Small intestine (tissue), 7 donors: ENCODE data around the gene CAPN7. TPM values are rescaled to one million over a fixed set of nuclear protein-coding genes. Genes with fewer than 3 reads are reported as not detected.

Experiments
- DNase-seq, 2 donors: peaks; one replicate each; pipeline versions ENCODE4 v3.0.0 to v3.0.0-alpha.2; 2013
- FAIRE-seq: peaks from 2 replicates; lab custom pipeline; 2012; peaks lifted over from hg19 to GRCh38; lab: Jason Lieb, UNC
- H3K27ac ChIP-seq, 3 donors: one replicate each; pipeline ENCODE4 v1.5.1; 2013; ENCODE audit warnings: low read length in 2 of 3, mild to moderate bottlenecking in 2 of 3, control low read depth in 1 of 3, inconsistent platforms in 1 of 3, low read depth in 1 of 3, moderate library complexity in 1 of 3
- H3K27me3 ChIP-seq, 3 donors: one replicate each; pipeline ENCODE4 v1.6.1; 2013; ENCODE audit warnings: low read length in 3 of 3, inconsistent platforms in 1 of 3; ENCODE audit not compliant: control insufficient read depth in 3 of 3, insufficient read depth in 3 of 3
- H3K36me3 ChIP-seq, 3 donors: one replicate each; pipeline ENCODE4 v1.6.1; 2013; ENCODE audit warnings: low read length in 3 of 3, inconsistent platforms in 1 of 3, low read depth in 1 of 3, mild to moderate bottlenecking in 1 of 3, moderate library complexity in 1 of 3; ENCODE audit not compliant: control insufficient read depth in 3 of 3, insufficient read depth in 2 of 3
- H3K4me1 ChIP-seq, 3 donors: one replicate each; pipeline ENCODE4 v1.6.1; 2013; ENCODE audit warnings: low read length in 2 of 3, inconsistent platforms in 1 of 3, low read depth in 1 of 3, mild to moderate bottlenecking in 1 of 3, moderate library complexity in 1 of 3; ENCODE audit not compliant: control insufficient read depth in 3 of 3, insufficient read depth in 2 of 3
- H3K4me3 ChIP-seq, 3 donors: one replicate each; pipeline ENCODE4 v1.5.1; 2013; ENCODE audit warnings: low read length in 3 of 3, control low read depth in 1 of 3, inconsistent platforms in 1 of 3, low read depth in 1 of 3, mild to moderate bottlenecking in 1 of 3, moderate library complexity in 1 of 3
- H3K9me3 ChIP-seq, 2 donors: one replicate each; pipeline ENCODE4 v1.6.1; 2013; ENCODE audit warnings: low read depth in 1 of 2, low read length in 1 of 2; ENCODE audit not compliant: control insufficient read depth in 2 of 2, insufficient read depth in 1 of 2
- WGBS, 3 donors: extraction: QIAGEN DNeasy Blood & Tissue Kit; methylation state at CpG; one replicate each; pipeline ENCODE4 v1.1.7; 2013; 5-methylcytosine and 5-hydroxymethylcytosine counted together
- polyA plus RNA-seq, 4 donors: library from polyadenylated mRNA; stranded (reverse) in 3 of 4; unstranded in 1 of 4; fragments of 200-250 nt in 3 of 4; fragments of 120-200 nt in 1 of 4; gene quantifications; one replicate each; pipeline versions ENCODE4 v1.2.1 to v1.2.3, GENCODE V29; 2013
- donor health status: healthy with polysubstance abuse.
- donor health status: control.
- donor health status: control.
- donor health status: Bipolar disorder and iron deficiency.
- donor health status: healthy.

Gene CAPN7
- polyA plus RNA-seq, 4 donors, result 12.3 to 49.3 (median 13.4) TPM

DNA sequence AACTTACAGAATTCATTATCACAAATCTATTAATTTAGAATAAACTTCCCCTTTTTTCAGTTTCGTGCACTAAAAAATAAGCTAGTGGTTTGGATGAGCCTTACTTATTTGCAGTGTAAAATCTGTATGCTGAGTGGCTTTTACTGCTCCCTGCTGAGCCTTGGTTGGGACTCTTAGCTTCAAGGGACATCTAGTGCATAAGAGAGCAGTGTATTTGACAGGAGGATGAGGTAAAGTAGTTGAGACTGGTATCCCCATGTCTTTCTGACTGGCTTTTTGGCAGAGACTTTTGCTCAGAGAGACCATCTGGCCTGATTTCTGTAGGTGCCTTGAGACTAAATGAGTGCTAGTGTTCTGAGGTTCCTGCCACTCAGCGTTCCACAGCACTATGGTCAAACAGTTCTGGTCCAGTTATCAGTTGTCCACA is 11.8 kb downstream of the CAPN7 start:
- H3K27ac ChIP-seq, result no peak overlapping the region
- no peak overlapping the region for H3K4me3 ChIP-seq
- WGBS, 3 donors, result 80 to 86% (median 85%) methylated on average over 2 of the region's 2 CpGs
- no peaks in the 10 kb centered on the region for H3K4me1 ChIP-seq
- DNase-seq, result no peak
- H3K36me3 ChIP-seq, result peaks cover 8 to 36% (median 23%) of the 10 kb centered on the region in 3 donors
- FAIRE-seq, result no peak
- H3K27me3 ChIP-seq, result no peaks in the 10 kb centered on the region
- no peaks in the 10 kb centered on the region for H3K9me3 ChIP-seq

DNA sequence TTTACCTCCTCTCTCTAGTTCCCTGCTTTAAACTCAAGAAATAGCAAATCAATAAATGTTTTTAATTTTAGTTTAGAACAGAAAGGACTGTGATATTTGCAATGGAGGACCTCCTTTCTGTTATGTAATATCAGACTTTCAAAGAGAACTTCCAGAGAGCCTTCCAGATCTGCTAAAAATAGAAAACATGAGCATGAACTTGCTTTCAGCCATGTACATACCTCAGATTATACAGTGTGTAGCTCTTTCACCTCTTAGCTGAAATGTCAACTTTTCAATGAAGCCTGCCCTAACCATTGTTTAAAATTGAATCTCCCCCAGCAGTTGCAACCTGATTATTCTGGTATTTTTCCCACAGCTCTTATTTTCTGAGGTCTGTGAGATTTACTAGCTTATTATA is 12.6 kb downstream of the CAPN7 start:
- FAIRE-seq, result no peak
- DNase-seq, result no peak
- peaks cover 8 to 36% (median 23%) of the 10 kb centered on the region in 3 donors for H3K36me3 ChIP-seq

DNA sequence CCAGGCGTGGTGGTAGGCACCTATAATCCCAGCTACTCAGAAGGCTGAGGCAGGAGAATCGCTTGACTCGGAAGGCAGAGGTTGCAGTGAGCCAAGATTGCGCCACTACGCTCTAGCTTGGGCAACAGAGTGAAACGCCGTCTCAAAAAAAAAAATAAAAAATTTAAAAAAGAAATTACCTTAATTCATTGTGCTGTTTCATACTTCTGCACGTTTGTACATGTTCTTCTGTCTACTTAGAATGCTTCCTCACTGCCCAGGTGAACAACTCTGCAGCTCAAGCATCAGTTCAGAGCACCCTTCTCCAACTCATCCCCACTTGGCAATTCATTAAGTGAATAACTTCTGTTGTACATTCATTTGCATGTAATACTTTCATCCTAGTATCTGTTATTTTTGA is 14.0 kb downstream of the CAPN7 start:
- Histone ChIP-seq H3K4me3 (no peak overlapping the region), H3K27me3 (no peaks in the 10 kb centered on the region), H3K9me3 (no peaks in the 10 kb centered on the region), H3K36me3 (peaks cover 7 to 28% (median 23%) of the 10 kb centered on the region in 3 donors), H3K4me1 (no peaks in the 10 kb centered on the region), H3K27ac (no peak overlapping the region)
- FAIRE-seq (no peak), DNase-seq (no peak)
- WGBS, 3 donors, result 92 to 95% (median 92%) methylated on average over 8 of the region's 8 CpGs

More for the DNA sequence above, 12.6 kb downstream of the CAPN7 start:
- Histone ChIP-seq H3K27ac (no peak overlapping the region), H3K4me1 (no peaks in the 10 kb centered on the region), H3K9me3 (no peaks in the 10 kb centered on the region), H3K4me3 (no peak overlapping the region), H3K27me3 (no peaks in the 10 kb centered on the region)

DNA sequence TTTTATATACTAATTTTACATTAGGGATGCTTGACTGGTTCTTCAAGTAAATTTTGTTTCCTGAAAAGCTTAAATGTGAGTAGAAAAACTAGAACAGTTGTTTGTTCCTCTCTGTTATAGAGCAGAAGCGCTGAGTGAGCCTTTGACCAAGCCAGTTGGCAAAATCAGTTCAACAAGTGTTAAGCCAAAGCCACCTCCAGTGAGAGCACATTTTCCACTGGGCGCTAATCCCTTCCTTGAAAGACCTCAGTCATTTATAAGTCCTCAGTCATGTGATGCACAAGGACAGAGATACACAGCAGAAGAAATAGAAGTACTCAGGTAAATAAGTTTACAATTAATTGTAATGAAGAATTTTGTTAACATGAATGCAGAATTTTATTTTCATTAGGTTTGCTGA is 14.6 kb downstream of the CAPN7 start:
- Histone ChIP-seq H3K4me1 (no peaks in the 10 kb centered on the region), H3K27ac (no peak overlapping the region), H3K36me3 (peaks cover 7 to 27% (median 20%) of the 10 kb centered on the region in 3 donors), H3K4me3 (no peak overlapping the region), H3K27me3 (no peaks in the 10 kb centered on the region), H3K9me3 (no peaks in the 10 kb centered on the region)
- FAIRE-seq, result no peak
- no peak for DNase-seq
- 96 to 98% (median 98%) methylated on average over 2 of the region's 2 CpGs for WGBS, 3 donors

DNA sequence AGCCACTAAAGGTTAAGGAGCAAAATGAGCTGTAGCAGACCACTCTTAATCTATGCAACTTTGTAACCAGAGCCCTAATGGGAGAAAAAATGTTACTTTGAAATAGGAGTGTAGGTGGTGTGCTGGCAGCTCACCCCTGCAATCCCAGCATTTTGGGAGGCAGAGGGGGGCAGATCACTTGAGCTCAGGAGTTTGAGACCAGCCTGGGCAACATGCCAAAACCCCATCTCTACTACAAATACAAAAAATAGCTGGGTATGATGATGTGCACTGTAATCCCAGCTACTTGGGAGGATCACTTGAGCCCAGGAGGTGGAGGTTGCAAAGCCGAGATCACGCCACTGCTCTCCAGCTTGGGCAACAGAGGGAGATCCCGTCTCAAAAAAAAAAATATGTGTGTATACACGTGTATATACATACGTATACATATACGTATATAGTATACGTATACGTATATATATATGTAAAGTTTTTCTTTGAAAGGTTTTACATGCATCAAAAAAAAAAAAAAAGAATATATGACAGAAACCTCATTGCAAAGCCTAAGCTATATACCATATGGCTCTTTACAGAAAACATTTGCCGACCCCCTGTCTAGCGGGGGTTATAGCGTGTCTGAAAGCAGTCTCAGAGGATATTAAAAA is 15.7 kb downstream of the CAPN7 start:
- no peaks in the 10 kb centered on the region for H3K27me3 ChIP-seq
- FAIRE-seq (no peak), DNase-seq (no peak)
- H3K4me1 ChIP-seq, result no peaks in the 10 kb centered on the region
- no peak overlapping the region for H3K27ac ChIP-seq
- H3K36me3 ChIP-seq, result peaks cover 7 to 27% (median 20%) of the 10 kb centered on the region in 3 donors
- no peaks in the 10 kb centered on the region for H3K9me3 ChIP-seq
- H3K4me3 ChIP-seq, result no peak overlapping the region
- WGBS, 3 donors, result 90 to 94% (median 93%) methylated on average over 11 of the region's 11 CpGs

DNA sequence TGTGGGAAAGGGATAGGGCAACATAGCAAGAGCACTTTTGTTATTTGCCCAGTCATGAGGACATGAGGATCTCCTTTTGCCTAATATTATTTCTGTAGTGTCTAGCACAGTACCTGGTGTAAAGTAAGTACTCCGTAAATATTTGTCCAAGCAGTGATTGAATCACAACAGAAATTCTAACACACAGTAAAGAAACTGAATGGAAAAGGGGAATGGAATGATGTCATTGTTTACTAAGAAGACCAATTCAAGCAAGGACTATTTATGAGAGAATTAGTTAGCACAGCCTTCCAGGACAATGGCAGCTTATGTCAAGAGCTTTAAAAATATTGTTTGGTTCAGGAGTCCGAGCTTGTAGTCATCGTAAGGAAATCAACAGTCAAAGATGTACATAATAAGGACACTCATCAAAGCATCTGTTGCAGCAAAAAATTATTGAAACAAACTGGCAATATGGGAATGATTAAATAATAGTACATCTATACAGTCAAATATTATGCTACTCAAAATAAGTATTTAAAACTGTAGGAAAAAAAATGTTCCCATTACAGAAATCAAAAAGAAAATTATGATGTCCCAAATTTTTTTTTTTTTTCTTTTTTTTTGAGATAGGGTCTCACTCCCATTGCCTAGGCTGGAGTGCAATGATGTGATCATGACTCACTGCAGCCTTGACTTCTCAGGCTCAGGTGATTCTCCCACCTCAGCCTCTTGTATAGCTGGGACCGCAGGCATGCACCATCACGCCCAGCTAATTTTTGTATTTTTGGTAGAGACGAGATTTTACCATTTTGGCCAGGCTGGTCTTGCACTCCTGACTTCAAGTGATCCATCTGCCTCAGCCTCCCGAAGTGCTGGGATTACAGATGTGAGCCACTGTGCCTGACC is 17.9 kb downstream of the CAPN7 start:
- H3K27me3 ChIP-seq, result no peaks in the 10 kb centered on the region
- H3K9me3 ChIP-seq, result no peaks in the 10 kb centered on the region
- FAIRE-seq (no peak), DNase-seq (no peak)
- H3K36me3 ChIP-seq, result peaks cover 7 to 23% (median 19%) of the 10 kb centered on the region in 3 donors
- 86 to 96% (median 95%) methylated on average over 7 of the region's 7 CpGs for WGBS, 3 donors
- no peak overlapping the region for H3K4me3 ChIP-seq
- H3K27ac ChIP-seq, result no peak overlapping the region
- no peaks in the 10 kb centered on the region for H3K4me1 ChIP-seq

DNA sequence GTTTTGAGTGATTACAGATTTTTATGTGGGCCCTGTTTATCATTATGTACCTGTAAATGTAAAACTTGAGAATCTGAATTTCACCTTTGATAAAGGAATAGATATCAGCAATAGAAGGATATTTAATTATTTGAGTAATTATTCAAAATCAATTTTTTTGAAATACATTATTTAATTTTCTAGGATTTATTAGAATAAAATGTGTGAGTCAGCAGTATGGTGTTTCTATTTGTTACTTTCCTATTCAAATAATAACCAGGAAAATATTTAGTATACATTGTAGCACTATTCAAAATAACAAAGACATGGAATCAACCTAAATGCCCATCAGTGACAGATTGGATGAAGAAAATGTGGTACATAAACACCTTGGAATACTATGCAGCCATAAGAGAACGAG is 22.1 kb downstream of the CAPN7 start:
- no peak overlapping the region for H3K4me3 ChIP-seq
- H3K9me3 ChIP-seq, result no peaks in the 10 kb centered on the region
- peaks cover 3 to 13% (median 9%) of the 10 kb centered on the region in 3 donors for H3K36me3 ChIP-seq
- FAIRE-seq, result no peak
- no peak for DNase-seq
- WGBS, 3 donors, result 91 to 97% (median 95%) methylated on average over 1 of the region's 1 CpG
- H3K4me1 ChIP-seq, result no peaks in the 10 kb centered on the region
- no peak overlapping the region for H3K27ac ChIP-seq
- no peaks in the 10 kb centered on the region for H3K27me3 ChIP-seq

DNA sequence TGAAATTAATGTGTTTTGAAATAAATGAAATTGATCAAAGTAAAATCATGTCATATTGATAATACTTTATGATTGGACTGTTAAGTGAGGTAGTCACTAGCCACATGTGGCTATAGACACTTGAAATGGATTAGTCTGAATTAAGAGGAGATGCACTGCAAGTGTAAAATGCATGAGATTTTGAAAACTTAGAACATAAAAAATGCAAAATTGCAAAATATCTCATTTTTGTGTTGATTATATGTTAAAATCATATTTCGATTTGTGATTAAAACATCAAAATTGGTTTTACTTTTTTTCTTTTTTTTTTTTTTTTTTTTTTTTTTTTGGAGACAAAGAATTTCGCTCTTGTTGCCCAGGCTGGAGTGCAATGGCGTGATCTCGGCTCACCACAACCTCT is 23.2 kb downstream of the CAPN7 start:
- Histone ChIP-seq H3K27me3 (no peaks in the 10 kb centered on the region), H3K36me3 (peaks cover 2 to 13% (median 12%) of the 10 kb centered on the region in 3 donors)
- WGBS, 3 donors, result 97 to 100% (median 97%) methylated on average over 4 of the region's 4 CpGs

More for the DNA sequence above, 23.2 kb downstream of the CAPN7 start:
- DNase-seq (no peak), FAIRE-seq (no peak)
- no peaks in the 10 kb centered on the region for H3K4me1 ChIP-seq
- H3K27ac ChIP-seq, result no peak overlapping the region
- H3K9me3 ChIP-seq, result no peaks in the 10 kb centered on the region
- H3K4me3 ChIP-seq, result no peak overlapping the region
